Measurements from ENCODE around the gene AGFG2.
"Not testable (repeated sequence)": the region's sequence is repeated elsewhere in the genome, so short reads cannot be mapped to it uniquely, and the experiment has no call there.

AGFG2 gene

DNA sequence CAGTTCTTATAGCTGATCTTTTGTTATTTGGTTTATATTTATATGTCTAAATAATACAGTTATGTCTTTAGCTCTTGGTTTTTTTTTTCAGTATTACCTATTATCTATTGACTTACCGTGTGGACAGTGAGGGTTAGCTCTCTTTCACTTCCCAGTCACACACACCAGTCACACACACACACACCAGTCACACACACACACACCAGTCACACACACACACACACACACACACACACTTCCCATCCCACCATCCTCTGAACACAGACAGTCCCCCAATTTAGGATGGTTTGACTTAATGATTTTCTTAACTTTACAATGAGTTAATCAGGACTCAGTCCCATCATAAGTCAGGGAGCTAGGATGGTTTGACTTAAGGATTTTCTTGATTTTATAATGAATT is 18.9 kb upstream of the AGFG2 start:
- DNase-seq (ENCODE audit: low read depth), result no peak

DNA sequence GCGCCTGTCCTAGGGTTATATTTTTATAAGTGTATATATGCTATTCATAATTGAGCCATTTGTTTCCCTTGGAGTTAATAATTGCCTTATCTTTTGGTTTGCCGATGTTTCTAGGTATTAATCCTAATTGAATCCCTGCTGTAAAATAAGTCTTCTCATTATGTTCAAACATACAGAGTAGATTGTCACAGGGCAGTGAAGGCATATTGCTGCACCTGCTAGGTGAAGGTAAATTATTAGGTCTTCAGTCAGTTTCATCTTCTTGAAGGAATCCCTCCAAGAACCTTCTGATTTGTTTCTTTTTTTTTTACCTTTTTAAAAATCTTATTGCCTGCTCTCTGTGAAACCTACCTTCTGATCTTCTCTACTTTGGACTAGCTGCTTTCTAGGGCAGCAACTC is 17.9 kb upstream of the AGFG2 start:
- DNase-seq (ENCODE audit: low read depth), result no peak

DNA sequence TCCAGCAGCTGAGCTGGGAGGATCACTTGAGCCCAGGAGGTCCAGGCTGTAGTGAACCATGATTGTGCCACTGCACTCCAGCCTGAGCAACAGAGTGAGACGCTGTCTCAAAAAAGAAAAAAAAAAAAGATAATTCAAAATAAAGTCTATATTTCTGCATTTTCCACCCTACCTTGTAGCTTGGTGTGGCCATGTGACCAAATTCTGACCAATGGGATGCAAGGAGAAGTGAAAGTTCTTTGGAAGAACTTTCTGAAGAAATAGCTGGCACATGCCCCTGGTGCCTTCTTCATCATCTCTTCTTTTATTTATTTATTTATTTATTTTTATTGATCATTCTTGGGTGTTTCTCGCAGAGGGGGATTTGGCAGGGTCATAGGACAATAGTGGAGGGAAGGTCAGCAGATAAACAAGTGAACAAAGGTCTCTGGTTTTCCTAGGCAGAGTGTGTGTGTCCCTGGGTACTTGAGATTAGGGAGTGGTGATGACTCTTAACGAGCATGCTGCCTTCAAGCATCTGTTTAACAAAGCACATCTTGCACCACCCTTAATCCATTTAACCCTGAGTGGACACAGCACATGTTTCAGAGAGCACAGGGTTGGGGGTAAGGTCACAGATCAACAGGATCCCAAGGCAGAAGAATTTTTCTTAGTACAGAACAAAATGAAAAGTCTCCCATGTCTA is 17.0 kb upstream of the AGFG2 start:
- DNase-seq (ENCODE audit: low read depth), result not testable (repeated sequence)

DNA sequence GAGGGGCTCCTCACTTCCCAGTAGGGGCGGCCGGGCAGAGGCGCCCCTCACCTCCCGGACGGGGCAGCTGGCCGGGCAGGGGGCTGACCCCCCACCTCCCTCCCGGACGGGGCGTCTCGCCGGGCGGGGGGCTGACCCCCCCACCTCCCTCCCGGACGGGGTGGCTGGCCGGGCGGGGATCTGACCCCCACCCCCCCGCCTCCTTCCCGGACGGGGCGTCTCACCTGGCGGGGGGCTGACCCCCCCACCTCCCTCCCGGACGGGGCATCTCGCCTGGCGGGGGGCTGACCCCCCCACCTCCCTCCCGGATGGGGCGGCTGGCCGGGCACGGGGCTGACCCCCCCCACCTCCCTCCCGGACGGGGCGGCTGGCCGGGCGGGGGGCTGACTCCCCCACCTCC is 15.8 kb upstream of the AGFG2 start:
- not testable (repeated sequence) for DNase-seq (ENCODE audit: low read depth)

DNA sequence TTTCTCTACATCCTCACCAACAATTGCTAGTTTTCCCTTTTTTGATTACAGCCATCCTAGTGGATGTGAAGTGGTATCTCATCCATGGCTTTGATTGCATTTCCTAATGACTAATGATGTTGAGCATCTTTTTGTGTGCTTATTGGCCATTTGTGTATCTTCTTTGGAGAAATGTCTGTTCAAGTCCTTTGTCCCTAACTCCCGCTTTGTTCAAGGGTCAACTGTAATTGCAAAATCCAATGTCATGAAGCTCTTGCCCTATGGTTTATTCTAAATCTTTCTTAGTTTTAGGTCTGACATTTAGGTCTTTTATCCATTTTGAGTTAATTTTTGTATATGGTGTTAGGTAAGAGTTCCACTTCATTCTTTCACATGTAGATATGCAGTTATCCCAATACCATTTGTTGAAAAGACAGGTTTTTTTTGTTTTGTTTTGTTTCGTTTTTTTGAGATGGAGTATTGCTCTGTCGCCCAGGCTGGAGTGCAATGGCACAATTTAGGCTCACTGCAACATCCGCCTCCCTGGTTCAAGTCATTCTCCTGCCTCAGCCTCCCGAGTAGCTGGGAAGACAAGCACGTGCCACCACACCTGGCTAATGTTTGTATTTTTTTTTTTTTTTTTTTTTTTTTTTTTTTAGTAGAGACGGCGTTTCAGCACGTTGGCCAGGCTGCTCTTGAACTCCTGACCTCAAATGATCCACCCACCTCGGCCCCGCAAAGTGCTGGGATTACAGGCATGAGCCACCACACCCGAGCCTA is 10.7 kb upstream of the AGFG2 start:
- DNase-seq (ENCODE audit: low read depth), result not testable (repeated sequence)

DNA sequence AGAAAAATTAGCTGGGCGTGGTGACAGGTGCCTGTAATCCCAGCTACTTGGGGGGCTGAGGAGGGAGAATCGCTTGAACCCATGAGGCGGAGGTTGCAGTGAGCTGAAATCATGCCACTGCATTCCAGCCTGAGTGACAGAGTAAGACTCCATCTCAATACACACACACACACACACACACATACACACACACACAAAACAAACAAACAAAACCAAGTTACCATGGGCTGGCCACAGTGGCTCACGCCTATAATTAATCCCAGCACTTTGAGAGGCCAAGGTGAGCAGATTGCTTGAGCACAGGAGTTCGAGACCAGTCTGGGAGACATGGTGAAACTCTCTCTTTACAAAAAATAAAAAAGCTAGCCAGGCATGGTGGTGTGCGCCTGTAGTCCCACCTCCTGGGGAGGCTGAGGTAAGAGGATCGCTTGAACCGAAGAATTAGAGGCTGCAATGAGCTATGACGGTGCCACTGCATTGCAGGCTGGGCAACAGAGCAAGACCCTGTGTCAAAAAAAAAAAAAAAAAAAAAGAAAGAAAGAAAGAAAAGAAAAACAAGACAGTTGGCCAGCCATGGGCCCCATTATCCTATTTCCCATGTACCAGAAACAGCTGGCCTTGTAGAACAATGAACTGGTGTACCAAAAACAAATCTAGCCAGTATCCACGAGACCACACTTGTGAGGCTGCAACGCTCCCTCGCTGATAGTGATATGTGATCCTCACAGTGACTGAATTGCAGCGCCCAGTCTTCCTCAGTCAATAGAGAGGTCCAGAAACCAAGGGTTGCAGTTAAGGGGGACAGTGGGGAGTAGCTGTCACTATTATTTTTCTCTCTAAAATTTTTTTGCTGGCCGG is 6.6 kb upstream of the AGFG2 start:
- DNase-seq (ENCODE audit: low read depth), result no peak

DNA sequence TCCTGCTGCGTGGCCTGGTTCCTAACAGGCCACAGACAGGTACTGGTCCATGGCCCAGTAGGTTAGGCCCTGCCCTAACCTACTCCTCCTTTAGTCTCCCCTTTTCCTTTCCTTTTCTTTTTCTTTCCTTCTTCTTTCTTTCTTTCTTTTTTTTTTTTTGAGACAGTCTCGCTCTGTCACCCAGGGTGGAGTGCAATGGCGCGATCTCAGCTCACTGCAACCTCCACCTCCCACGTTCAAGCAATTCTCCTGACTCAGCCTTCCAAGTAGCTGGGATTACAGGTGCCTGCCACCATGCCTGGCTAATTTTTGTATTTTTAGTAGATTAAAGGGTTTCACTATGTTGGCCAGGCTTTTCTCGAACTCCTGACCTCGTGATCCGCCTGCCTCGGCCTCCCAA is 3.0 kb upstream of the AGFG2 start:
- not testable (repeated sequence) for DNase-seq (ENCODE audit: low read depth)

DNA sequence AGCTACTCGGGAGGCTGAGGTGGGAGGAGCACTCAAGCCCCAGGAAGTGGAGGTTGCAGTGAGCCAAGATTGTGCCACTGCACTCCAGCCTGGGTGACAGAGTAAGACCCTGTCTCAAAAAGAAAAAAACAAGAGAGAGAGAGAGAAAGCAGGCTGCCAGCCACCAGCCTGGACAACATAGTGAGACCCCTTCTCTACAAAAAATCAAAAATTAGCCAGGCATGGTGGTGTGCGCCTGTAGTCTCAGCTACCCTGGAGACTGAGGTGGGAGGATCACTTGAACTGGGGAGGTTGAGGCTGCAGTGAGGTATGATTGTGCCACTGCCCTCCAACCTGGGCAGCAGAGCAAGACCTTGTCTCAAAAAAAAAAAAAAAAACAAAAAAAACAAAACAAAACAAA is 2.3 kb upstream of the AGFG2 start:
- DNase-seq (ENCODE audit: low read depth), result not testable (repeated sequence)

DNA sequence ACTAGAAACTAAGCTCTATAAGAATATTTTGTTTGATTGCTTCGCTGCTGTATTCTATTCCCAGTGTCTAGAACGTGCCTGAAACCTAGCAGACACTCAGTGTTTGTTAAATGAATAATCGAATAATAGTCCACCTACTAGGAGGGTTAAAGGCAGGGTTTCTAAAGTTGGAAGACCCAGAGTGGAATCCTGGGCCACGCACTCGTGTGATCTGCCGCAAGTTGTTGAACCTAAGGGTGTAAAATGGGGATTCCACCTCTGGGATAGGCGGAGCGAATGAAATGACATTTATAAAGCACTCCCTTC is 702 bp upstream of the AGFG2 start:
- DNase-seq (ENCODE audit: low read depth), result no peak

DNA sequence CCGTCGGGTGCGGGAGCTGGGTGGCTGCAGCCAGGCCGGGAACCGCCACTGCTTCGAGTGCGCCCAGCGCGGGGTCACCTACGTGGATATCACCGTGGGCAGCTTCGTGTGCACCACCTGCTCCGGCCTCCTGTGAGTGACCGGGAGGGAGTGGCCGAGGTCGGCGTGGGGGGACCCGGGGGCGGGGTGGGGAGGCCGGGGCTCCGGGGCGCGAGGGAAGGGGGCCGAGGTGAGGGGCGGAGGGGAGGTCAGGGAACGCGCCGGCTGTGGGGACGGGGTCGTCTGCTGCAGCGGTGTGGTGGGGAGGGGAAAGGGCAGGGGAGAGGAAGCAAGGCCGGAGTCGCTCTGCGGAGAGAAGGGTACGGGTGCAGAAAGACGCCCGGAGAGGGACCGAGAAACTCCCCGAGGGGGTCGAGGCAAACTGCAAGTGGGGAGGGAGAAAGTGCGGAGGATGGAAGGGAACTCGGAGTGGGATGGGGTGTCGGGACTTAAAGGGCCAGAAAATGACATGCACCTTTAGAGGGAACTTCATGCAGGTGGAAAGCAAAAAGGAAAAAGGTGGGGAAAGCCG is 518 bp downstream of the AGFG2 start:
- no peak for DNase-seq (ENCODE audit: low read depth)

DNA sequence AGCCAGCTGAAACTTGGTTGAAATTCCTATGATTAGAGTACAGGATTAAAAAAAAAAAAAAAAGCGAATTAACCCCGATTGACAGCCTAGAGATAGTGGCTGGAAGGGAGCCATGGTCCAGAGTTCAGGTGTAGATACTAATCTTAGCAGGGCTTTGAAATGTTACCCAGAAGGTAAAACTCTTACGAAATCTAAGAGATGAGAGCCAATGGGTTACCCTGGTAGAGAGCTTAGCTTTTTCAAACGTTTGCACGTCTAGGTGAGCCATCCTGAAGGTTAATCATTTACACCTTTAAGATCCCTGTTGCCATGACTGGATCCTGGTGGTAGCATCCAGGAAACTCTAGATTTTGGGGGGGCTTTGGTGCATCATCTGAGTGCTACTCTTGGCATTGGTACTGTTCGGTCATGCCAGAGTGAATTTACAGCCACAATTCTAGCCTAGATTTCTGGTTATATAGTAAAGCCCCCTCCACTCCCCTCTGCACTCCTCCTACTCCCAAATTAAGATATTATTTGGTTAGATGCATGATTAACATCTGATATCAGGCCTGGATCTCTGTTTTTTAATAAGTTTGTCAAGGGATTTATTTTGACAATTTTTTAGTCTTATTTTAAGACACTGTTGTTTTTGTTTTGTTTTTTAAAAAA is 1.2 kb downstream of the AGFG2 start:
- no peak for DNase-seq (ENCODE audit: low read depth)

DNA sequence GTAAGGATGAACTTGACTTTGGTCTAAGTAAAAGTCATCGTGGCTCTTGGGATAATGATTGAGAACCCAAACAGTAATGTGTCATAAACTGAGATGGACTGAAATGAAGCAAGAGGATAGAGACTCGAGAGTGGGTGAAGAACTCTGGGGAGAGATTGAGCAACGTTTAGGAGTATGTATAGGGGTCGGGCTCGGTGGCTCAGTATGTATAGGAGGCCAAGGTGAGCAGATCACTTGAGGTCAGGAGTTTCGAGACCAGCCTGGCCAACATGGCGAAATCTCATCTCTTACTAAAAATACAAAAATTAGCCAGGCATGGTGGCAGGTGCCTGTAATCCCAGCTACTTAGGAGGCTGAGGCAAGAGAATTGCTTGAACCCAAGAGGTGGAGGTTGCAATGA is 2.3 kb downstream of the AGFG2 start:
- not testable (repeated sequence) for DNase-seq (ENCODE audit: low read depth)

DNA sequence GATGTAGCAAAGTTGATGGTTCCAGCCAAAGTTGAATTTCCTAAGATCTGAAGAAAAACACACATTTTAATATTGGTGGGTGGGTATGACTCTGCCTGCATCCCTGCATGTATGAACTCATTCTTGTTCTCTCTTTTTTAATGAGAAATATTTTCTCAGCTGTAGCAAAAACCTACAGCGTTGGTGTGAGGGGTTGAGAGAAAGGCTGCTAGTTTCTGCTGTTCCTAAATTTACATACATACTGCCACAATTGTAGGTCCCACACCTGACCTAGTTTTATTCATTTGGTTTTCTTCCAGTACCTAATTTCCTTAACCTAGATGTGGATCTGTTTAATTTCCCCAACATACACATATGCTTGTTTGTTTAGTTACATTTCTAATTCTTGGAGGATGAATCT is 4.6 kb downstream of the AGFG2 start:
- no peak for DNase-seq (ENCODE audit: low read depth)

DNA sequence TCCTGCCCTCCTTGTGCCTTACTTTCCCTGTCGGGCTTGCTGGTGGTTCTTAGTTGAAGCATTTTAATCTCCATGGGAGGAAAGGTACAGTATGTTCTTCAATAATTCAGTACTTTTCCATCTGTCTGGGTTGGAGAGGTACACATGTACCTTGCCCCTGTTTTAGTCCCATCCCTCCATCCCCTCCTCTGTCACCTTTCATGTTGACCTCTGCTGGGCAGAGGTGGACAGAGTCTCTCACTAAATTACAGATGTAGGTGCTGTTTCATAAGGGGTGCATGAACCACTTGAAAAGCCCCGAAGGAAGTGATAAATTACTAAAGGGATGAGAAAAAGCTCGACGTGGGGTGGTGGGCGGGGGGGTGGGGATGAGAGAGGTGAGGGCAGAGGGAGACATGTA is 5.4 kb downstream of the AGFG2 start:
- no peak for DNase-seq (ENCODE audit: low read depth)

DNA sequence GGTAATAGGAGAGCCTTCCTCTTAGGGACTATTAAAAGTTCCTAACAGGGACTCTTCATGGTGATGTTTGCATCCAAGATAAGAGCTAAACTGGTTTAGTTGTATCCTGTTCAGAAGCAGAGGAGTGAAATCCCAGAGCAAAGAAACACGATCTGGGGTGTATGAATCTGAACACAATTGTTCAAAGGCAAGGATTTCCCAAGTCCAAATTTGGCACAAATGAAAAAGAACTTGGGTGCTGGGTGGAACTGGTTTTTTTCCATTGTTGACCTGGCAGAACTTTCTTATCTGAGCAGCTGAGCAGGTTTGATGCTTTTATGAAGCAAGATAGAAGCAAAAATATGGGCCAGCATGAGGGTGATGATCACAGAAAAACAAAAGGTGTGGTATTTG is 6.0 kb downstream of the AGFG2 start:
- DNase-seq (ENCODE audit: low read depth), result no peak

DNA sequence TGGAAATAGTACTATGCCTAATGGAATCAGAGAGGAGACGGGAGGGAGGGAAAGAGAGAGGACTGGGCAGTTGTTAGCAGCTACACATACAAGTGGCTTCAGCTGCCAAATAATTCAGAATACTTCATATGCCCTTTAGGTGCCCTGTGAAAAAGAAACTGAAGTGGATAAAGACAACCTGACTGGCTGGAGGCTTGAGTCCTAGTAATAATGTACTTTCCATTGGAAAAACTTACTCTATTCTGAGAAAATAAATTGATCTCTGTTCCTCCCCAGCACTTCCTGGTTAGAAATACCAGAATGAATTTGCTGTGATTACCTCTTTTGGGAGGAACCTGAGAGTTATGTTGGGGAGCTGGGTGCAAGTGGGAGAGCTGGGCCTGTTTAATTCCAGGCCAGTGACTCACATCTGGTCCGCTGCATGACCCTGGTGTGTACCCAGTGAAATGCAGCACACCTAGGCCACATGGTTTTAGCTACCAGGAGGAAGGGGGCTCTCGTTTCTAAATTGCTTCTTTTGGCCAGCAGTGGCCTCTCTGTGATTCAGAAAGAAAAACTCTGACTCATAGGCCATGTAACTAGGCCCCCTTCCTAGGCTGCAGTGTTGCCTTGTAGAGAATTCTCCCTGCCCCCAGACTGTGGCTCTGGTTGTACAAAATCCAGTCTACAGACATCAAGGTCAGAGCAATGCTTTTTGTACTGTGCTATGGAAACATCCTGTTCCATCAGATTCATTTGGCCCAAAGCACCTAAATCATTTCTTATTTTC is 6.5 kb downstream of the AGFG2 start:
- DNase-seq (ENCODE audit: low read depth), result peak; percentile 48

DNA sequence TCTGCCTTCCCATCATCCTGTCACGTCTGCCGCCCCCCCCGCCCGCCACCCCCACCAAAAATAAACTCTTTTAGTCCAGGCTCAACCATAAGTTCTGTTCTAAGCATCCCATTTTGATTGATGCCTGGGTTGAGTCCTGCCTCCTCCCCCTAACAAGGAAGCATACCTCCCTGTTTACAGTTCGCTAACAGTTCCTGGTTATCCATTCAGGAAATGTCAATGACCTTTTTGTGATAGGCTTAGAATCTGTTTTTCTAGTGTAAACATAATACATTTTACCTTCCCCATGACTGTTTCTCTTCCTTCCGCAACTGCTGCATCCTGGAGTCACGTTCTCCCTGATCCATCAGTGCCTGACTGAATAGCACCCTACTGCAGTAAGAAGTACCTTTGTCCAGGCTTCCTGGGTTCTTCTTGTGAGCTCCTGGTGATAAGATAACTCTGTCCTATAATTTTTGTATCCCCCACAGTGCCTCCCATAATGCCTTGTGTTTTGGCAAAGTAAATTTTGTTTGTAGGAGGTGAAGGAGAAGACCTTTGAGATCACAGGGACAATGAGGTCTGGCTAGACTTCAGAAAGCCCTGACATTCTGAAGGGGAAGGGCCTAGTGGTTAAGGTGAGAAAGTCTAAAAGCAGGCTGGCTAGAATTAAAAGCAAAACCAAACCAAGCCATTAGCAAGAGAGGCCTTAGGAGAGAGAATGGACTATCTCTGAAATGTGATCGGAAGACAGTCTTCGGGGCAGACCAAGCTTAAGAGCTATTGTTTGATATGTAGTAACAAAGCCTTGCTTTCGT is 7.3 kb downstream of the AGFG2 start:
- no peak for DNase-seq (ENCODE audit: low read depth)

DNA sequence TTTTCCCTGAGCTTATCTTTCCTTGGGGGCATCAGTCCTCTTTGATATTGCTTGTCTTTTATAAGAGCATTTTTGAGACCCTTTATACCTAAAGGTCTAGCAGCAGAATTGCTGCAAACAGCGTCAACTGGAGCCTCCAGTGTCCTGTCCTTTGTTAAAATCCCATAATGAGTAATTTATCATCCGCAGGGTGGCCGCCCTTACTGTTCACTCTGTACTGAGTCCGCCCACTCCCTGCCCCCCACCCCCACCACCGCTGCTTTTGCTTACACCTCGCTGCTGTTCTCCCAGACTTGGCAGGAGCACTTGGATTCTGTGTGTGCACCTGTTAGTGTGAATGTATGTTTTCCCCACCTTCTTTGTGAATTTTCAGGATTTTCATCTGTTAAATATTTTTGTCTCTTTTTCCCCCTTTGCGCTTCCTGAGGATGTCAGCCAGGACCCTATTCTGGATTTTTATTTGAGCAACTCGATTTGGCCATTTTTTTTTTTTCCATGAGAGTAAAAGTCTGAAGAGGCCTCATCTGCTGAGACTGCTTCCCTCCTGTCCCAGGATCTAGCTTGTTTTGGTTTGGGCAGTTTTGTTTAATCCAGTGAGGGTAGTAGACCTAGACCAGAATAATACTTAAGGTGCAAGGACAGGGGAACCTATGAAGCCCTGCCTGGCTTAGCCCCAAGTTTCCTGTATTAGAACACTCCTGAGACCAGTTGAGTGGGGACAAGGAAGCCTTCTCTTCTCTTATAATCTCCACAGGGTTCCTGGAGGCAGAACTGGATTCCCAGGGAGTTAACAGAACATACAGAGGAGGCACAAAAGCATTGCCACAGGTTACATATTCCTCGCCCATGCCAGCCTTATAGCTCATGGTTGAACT is 8.2 kb downstream of the AGFG2 start:
- no peak for DNase-seq (ENCODE audit: low read depth)

DNA sequence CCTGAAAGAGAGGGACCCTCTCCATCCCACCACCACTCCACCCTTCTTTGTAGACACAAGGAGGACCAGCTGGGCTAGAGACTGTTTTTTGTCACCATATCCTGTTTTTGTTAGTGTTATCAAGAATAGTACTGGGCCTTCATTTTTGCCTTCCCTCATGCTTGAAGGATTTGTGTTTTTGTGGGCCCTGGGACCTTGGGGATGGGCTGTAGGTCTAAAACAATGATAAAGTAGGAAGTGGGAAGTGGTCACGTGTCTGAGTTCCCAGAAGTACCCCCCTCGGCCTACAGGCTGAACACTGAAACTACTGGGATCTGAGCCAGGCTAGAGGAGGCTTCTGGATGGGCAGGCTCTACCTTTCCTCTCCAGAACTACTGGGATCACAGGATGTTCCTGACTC is 8.9 kb downstream of the AGFG2 start:
- DNase-seq (ENCODE audit: low read depth), result no peak

DNA sequence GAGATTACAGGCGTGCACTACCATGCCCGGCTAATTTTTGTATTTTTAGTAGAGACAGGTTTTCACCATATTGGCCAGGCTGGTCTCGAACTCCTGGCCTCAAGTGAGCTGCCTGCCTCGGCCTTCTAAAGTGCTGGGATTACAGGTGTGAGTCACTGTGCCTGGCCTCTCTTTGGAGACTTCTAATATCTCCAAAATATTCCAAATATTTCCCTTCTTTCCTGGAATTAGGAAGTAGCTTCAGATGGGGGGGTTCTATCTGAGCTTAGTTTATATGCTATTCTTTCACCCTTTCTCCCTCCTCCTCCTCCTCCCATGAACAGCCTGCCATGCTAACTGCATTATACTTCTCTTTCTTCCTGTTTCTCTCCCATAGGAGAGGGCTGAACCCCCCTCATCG is 9.4 kb downstream of the AGFG2 start:
- DNase-seq (ENCODE audit: low read depth), result not testable (repeated sequence)
